Measurements from ENCODE around the gene KCNMA1.

- TF ChIP-seq POLR2A (IDR thresholded peaks at IDR 0.05; ENCODE audit: low read depth) (no peak), EP300 (IDR thresholded peaks at IDR 0.05) (no peak), POLR2AphosphoS5 (IDR thresholded peaks at IDR 0.05) (no peak)
- TF ChIP-seq, protein P1, sequence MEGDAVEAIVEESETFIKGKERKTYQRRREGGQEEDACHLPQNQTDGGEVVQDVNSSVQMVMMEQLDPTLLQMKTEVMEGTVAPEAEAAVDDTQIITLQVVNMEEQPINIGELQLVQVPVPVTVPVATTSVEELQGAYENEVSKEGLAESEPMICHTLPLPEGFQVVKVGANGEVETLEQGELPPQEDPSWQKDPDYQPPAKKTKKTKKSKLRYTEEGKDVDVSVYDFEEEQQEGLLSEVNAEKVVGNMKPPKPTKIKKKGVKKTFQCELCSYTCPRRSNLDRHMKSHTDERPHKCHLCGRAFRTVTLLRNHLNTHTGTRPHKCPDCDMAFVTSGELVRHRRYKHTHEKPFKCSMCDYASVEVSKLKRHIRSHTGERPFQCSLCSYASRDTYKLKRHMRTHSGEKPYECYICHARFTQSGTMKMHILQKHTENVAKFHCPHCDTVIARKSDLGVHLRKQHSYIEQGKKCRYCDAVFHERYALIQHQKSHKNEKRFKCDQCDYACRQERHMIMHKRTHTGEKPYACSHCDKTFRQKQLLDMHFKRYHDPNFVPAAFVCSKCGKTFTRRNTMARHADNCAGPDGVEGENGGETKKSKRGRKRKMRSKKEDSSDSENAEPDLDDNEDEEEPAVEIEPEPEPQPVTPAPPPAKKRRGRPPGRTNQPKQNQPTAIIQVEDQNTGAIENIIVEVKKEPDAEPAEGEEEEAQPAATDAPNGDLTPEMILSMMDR (IDR thresholded peaks at IDR 0.05), result no peak
These were observed 506.4 kb downstream of the KCNMA1 start for GRCh38 chr10:77131214-77131613.
